Fibroblast of skin of left biceps (primary cell): ENCODE results near the gene KIF13A.
"Not testable (repeated sequence)": the region's sequence is repeated elsewhere in the genome, so short reads cannot be mapped to it uniquely, and the experiment has no call there.

Experiments used
- DNase-seq, 2 experiments: peaks; one replicate each; pipeline ENCODE4 v3.0.0-alpha.2; 2013; ENCODE audit warnings: low read depth in 2 of 2

Gene KIF13A

GRCh38 chr6:17790489-17790888 is 196.9 kb downstream of the KIF13A start:
- DNase-seq: no peak

- no peak for DNase-seq
Measured at GRCh38 chr6:17785094-17785787, 202.2 kb downstream of the KIF13A start.

- no peak for DNase-seq
Measured at GRCh38 chr6:17780061-17780460, 207.4 kb downstream of the KIF13A start.

GRCh38 chr6:17771609-17772008 is 215.8 kb downstream of the KIF13A start:
- no peak for DNase-seq

GRCh38 chr6:17768881-17769280 is 218.6 kb downstream of the KIF13A start:
- DNase-seq: no peak

- DNase-seq: no peak
Measured at GRCh38 chr6:17768388-17768787, 219.0 kb downstream of the KIF13A start.

GRCh38 chr6:17762651-17763050 is 224.8 kb downstream of the KIF13A start:
- no peak for DNase-seq

GRCh38 chr6:17758119-17758518 is 229.3 kb downstream of the KIF13A start:
- no peak for DNase-seq

- no peak for DNase-seq
Measured at GRCh38 chr6:17754254-17754653, 233.2 kb downstream of the KIF13A start.

- DNase-seq: not testable (repeated sequence)
Measured at GRCh38 chr6:17745324-17745723, 242.1 kb downstream of the KIF13A start.

GRCh38 chr6:17744757-17745308 is 242.6 kb downstream of the KIF13A start:
- not testable (repeated sequence) for DNase-seq

GRCh38 chr6:17744019-17744756 is 243.2 kb downstream of the KIF13A start:
- DNase-seq: no peak

- no peak for DNase-seq
Measured at GRCh38 chr6:17741507-17741906, 245.9 kb downstream of the KIF13A start.

GRCh38 chr6:17740559-17741220 is 246.7 kb downstream of the KIF13A start:
- DNase-seq: no peak

- DNase-seq: no peak
Measured at GRCh38 chr6:17737704-17738252, 249.7 kb downstream of the KIF13A start.

GRCh38 chr6:17735311-17735710 is 252.1 kb downstream of the KIF13A start:
- DNase-seq: not testable (repeated sequence)

- DNase-seq: no peak
Measured at GRCh38 chr6:17730078-17730704, 257.2 kb downstream of the KIF13A start.

- DNase-seq: no peak
Measured at GRCh38 chr6:17729223-17730077, 258.0 kb downstream of the KIF13A start.

GRCh38 chr6:17728551-17729222 is 258.7 kb downstream of the KIF13A start:
- DNase-seq: no peak

- DNase-seq: no peak
Measured at GRCh38 chr6:17725083-17725482, 262.4 kb downstream of the KIF13A start.
